ENCODE results near the gene MARK2. TPM values are rescaled to one million over a fixed set of nuclear protein-coding genes. Genes with fewer than 3 reads are reported as not detected.

The MARK2 gene
- total RNA-seq, 1 experiment from 2014 or later, result 39.8 TPM

DNA sequence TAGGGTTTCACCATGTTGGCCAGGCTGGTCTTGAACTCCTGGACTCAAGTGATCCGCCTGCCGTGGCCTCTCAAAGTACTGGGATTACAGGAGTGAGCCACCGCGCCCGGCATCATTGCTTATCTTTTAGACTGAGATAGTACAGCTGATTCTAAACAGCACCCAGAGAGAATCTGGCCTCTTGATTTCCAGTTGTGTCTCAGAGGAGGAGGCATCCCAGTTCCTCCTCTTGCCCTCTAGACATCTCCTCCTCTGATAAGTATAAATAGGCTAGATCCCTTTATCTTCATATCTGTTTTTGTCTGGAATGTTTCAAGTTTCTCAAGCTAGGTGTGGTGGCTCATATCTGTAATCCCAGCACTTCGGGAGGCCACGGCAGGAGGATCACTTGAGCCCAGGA lies 7.0 kb downstream of the MARK2 start:
- ChIA-PET CTCF (no interaction called here), POLR2A (no interaction called here), RAD21 (ENCODE audit: low non-redundant PET in 1 of 2, low total read pairs in 2 of 2, uncharacterized antibody in 2 of 2, unreplicated experiment in 2 of 2) (no interaction called here)
- Histone ChIP-seq H4K20me1 (ENCODE audit: insufficient read depth) (peaks cover 12% of the 10 kb centered on the region; the same call in 1 of the 2 replicates), H3K4me3 (replicated peaks in 1 of 2; ENCODE audit: low read depth in 1 of 2, low read length in 2 of 2) (no peak overlapping the region), H3K9ac (ENCODE audit: low read length) (no peak overlapping the region), H3K27ac (ENCODE audit: low read depth, low read length) (no peak overlapping the region), H3K4me2 (ENCODE audit: low read length) (no peak overlapping the region), H3K9me3 (ENCODE audit: control insufficient read depth in 1 of 2, insufficient read depth in 1 of 2, low read depth in 1 of 2, low read length in 2 of 2) (no peaks in the 10 kb centered on the region), H3K4me1 (ENCODE audit: control insufficient read depth in 1 of 2, insufficient read depth in 2 of 2, low read length in 2 of 2) (peaks cover 34 to 47% of the 10 kb centered on the region in 2 experiments), H3K9me2 (ENCODE audit: insufficient read depth) (no peaks in the 10 kb centered on the region), H3K27me3 (ENCODE audit: insufficient read depth, low read length) (no peaks in the 10 kb centered on the region), H3K79me2 (ENCODE audit: insufficient read depth, low read length) (peaks cover 90% of the 10 kb centered on the region), H2AFZ (ENCODE audit: low read depth, low read length, poor library complexity, severe bottlenecking) (no peak overlapping the region), H3K36me3 (ENCODE audit: control insufficient read depth in 1 of 2, insufficient read depth in 2 of 2, low read length in 2 of 2) (peaks cover 0 to 2% of the 10 kb centered on the region in 2 experiments; a peak in 2 of 4 replicates)
- intact Hi-C loops (cut with micrococcal nuclease), result no loop called here
- ATAC-seq (no peak), DNase-seq (ENCODE audit: low read depth, low spot score) (no peak)
- no TSS peak for BruUV-seq (replicated peaks)
- TF ChIP-seq FOSL1 (IDR thresholded peaks at IDR 0.05; ENCODE audit: low read depth) (no peak), SIN3A (IDR thresholded peaks at IDR 0.05; ENCODE audit: low read depth) (no peak), ZFX (IDR thresholded peaks at IDR 0.05) (no peak), JUND (IDR thresholded peaks at IDR 0.05) (no peak), EGR1 (IDR thresholded peaks at IDR 0.05; ENCODE audit: low read depth) (no peak)
- TF ChIP-seq, protein P1, sequence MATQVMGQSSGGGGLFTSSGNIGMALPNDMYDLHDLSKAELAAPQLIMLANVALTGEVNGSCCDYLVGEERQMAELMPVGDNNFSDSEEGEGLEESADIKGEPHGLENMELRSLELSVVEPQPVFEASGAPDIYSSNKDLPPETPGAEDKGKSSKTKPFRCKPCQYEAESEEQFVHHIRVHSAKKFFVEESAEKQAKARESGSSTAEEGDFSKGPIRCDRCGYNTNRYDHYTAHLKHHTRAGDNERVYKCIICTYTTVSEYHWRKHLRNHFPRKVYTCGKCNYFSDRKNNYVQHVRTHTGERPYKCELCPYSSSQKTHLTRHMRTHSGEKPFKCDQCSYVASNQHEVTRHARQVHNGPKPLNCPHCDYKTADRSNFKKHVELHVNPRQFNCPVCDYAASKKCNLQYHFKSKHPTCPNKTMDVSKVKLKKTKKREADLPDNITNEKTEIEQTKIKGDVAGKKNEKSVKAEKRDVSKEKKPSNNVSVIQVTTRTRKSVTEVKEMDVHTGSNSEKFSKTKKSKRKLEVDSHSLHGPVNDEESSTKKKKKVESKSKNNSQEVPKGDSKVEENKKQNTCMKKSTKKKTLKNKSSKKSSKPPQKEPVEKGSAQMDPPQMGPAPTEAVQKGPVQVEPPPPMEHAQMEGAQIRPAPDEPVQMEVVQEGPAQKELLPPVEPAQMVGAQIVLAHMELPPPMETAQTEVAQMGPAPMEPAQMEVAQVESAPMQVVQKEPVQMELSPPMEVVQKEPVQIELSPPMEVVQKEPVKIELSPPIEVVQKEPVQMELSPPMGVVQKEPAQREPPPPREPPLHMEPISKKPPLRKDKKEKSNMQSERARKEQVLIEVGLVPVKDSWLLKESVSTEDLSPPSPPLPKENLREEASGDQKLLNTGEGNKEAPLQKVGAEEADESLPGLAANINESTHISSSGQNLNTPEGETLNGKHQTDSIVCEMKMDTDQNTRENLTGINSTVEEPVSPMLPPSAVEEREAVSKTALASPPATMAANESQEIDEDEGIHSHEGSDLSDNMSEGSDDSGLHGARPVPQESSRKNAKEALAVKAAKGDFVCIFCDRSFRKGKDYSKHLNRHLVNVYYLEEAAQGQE (IDR thresholded peaks at IDR 0.05; ENCODE audit: low read depth), result no peak

DNA sequence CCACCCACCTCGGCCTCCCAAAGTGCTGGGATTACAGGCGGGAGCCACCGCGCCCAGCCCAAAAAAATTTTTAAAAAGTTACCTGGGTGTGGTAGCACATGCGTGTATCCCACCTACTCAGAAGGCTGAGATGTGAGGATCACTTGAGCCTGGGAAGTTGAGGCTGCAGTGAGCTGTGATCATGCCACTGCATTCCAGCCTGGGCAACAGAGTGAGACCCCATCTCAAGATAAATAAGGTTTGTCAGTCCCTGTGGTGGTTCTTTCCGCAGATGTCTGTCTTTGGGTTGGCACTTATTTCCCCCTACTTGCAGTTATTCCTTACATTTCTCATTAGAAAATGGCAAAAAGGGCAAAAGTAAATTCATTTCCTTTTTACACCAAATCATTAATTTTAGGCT lies 8.0 kb downstream of the MARK2 start:
- Histone ChIP-seq H3K9me3 (ENCODE audit: control insufficient read depth in 1 of 2, insufficient read depth in 1 of 2, low read depth in 1 of 2, low read length in 2 of 2) (no peaks in the 10 kb centered on the region), H3K4me2 (ENCODE audit: low read length) (peak overlapping the region; percentile 66), H3K79me2 (ENCODE audit: insufficient read depth, low read length) (peaks cover 90% of the 10 kb centered on the region), H3K27me3 (ENCODE audit: insufficient read depth, low read length) (no peaks in the 10 kb centered on the region), H3K27ac (ENCODE audit: low read depth, low read length) (no peak overlapping the region), H3K9me2 (ENCODE audit: insufficient read depth) (no peaks in the 10 kb centered on the region), H3K4me3 (replicated peaks in 1 of 2; ENCODE audit: low read depth in 1 of 2, low read length in 2 of 2) (peak overlapping the region in 1 of 2 experiments; percentile 13; a peak in 1 of 4 replicates), H2AFZ (ENCODE audit: low read depth, low read length, poor library complexity, severe bottlenecking) (no peak overlapping the region), H3K36me3 (ENCODE audit: control insufficient read depth in 1 of 2, insufficient read depth in 2 of 2, low read length in 2 of 2) (peaks cover 0 to 2% of the 10 kb centered on the region in 2 experiments; a peak in 2 of 4 replicates), H4K20me1 (ENCODE audit: insufficient read depth) (peaks cover 10% of the 10 kb centered on the region; the same call in 1 of the 2 replicates), H3K9ac (ENCODE audit: low read length) (peak overlapping the region; percentile 39), H3K4me1 (ENCODE audit: control insufficient read depth in 1 of 2, insufficient read depth in 2 of 2, low read length in 2 of 2) (peaks cover 24 to 37% of the 10 kb centered on the region in 2 experiments)
- ChIA-PET CTCF (interaction anchor here (0.8 to 1.7 kb wide), 2 partner anchors 26 to 306 kb away, joined by 3 read pairs; no protein-coding TSS in a partner anchor), RAD21 (ENCODE audit: low non-redundant PET in 1 of 2, low total read pairs in 2 of 2, uncharacterized antibody in 2 of 2, unreplicated experiment in 2 of 2) (no interaction called here), POLR2A (no interaction called here)
- no peak for ATAC-seq
- BruUV-seq (replicated peaks), result no TSS peak
- intact Hi-C loops (cut with micrococcal nuclease), result no loop called here
- no peak for DNase-seq (ENCODE audit: low read depth, low spot score)
- TF ChIP-seq EGR1 (IDR thresholded peaks at IDR 0.05; ENCODE audit: low read depth), result no peak
- TF ChIP-seq, protein P2, sequence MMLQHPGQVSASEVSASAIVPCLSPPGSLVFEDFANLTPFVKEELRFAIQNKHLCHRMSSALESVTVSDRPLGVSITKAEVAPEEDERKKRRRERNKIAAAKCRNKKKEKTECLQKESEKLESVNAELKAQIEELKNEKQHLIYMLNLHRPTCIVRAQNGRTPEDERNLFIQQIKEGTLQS (IDR thresholded peaks at IDR 0.05), result no peak
- TF ChIP-seq, protein P1 (IDR thresholded peaks at IDR 0.05; ENCODE audit: low read depth), result no peak
- no peak for TF ChIP-seq SRF (IDR thresholded peaks at IDR 0.05; ENCODE audit: low read depth)
- TF ChIP-seq FOSL1 (IDR thresholded peaks at IDR 0.05; ENCODE audit: low read depth), result no peak
- no peak for TF ChIP-seq POLR2A (IDR thresholded peaks at IDR 0.05; ENCODE audit: borderline replicate concordance, extremely low read depth, insufficient read depth, insufficient read length)
- no peak for TF ChIP-seq RAD21 (IDR thresholded peaks at IDR 0.05; ENCODE audit: low read depth)
- no peak for TF ChIP-seq EZH2 (IDR thresholded peaks at IDR 0.05)
- TF ChIP-seq JUND (IDR thresholded peaks at IDR 0.05), result no peak
- TF ChIP-seq YY1 (IDR thresholded peaks at IDR 0.05; ENCODE audit: extremely low read depth, insufficient replicate concordance, low read depth, low read length), result no peak
- TF ChIP-seq CEBPB (IDR thresholded peaks at IDR 0.05; ENCODE audit: low read depth), result no peak
- TF ChIP-seq SIN3A (IDR thresholded peaks at IDR 0.05; ENCODE audit: low read depth), result no peak
- TF ChIP-seq, protein P3, sequence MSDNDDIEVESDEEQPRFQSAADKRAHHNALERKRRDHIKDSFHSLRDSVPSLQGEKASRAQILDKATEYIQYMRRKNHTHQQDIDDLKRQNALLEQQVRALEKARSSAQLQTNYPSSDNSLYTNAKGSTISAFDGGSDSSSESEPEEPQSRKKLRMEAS (IDR thresholded peaks at IDR 0.05), result no peak
